Measurements from ENCODE around the gene BANF2. TPM values are rescaled to one million over a fixed set of nuclear protein-coding genes. Genes with fewer than 3 reads are reported as not detected.

Gene BANF2
- total RNA-seq, 2 donors from 2014 or later: not detected

DNA sequence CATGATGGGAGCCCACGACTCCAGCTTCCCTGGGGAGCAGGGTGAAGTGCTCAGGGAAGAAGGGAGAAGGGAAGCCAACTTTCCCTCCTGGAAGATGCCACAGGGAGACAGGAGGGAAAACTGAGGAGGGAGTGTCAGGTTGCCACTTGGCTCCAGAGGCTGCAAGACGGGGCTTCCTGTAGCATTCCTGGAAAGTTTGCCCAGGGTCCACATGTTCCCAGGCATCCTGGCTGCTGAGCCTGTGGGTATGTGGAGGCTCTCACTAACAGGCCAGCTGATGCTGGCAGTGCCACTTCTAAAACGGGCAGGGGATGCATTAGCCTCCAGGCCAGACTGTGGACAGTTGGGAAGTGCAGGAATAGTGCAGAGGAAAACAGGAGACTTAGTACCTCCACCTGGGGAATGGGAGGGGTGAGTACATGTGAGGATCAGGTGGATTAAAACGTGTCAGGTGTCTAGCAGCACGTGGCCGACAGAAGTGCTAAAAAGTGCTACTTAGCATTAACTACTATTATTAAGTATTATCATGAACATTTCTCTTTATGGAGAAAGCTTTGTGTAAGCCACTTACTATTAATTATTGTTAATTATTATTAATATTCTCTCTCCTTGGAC lies 33.2 kb downstream of the BANF2 start:
- H3K27ac Mint-ChIP-seq: no peak overlapping the region
- peaks cover 16% of the 10 kb centered on the region for H3K9me3 ChIP-seq (ENCODE audit: control insufficient read depth, low read length)
- H3K36me3 ChIP-seq (ENCODE audit: control insufficient read depth, insufficient read depth, low read length): no peaks in the 10 kb centered on the region
- peaks cover 4% of the 10 kb centered on the region for H3K27me3 ChIP-seq (ENCODE audit: control insufficient read depth, insufficient read depth, low read length, poor library complexity, severe bottlenecking)
- TF ChIP-seq CTCF (conservative IDR thresholded peaks at IDR 0.05): no peak
- no peaks in the 10 kb centered on the region for H3K4me1 ChIP-seq (ENCODE audit: control insufficient read depth, insufficient read depth, low read length)
- H3K27me3 Mint-ChIP-seq (ENCODE audit: insufficient read depth): peaks cover 3% of the 10 kb centered on the region
- no peak overlapping the region for H3K27ac ChIP-seq (ENCODE audit: low read depth, low read length)
- H3K36me3 Mint-ChIP-seq (ENCODE audit: low read depth): no peaks in the 10 kb centered on the region
- 87 to 90% methylated on average over 3 of the region's 6 CpGs for WGBS, 2 experiments (ENCODE audit: insufficient coverage in 1 of 2, insufficient read length in 1 of 2)
- H3K4me3 ChIP-seq (ENCODE audit: low read length): no peak overlapping the region
- no peak overlapping the region for H3K4me3 Mint-ChIP-seq
- H3K9ac ChIP-seq (ENCODE audit: extremely low read depth, low read length, poor library complexity, severe bottlenecking): no peak overlapping the region
- H3K4me1 Mint-ChIP-seq: no peaks in the 10 kb centered on the region
- peaks cover 24% of the 10 kb centered on the region for H3K9me3 Mint-ChIP-seq
- DNase-seq: no peak

DNA sequence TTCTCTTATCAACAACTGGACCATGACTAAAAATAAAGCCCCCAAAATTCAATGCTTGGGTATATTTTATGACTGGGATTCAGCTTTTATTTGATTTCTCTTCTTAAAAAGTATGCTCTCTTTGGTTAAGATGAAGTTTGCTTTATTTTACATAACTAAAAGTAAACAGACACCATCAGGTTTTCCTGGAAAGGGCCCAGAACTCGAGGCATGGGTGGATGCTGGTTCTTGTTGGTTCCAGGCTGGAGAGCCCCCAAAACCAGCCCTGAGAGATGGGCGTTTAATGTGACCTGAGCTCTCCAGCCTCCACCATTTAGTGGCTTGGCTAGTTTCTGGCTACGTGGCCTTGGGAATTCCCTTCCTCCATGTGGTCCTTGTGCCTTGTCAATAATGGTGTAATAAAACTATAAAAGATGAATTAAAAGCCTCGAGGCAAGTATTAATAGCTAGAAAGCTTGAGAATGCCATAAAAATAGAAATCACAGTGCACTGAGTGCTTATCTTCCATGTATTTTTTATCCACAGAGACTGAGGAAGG lies 34.1 kb downstream of the BANF2 start:
- no peaks in the 10 kb centered on the region for H3K4me1 Mint-ChIP-seq
- H3K27ac ChIP-seq (ENCODE audit: low read depth, low read length): no peak overlapping the region
- TF ChIP-seq CTCF (conservative IDR thresholded peaks at IDR 0.05): no peak

GRCh38 chr20:17734374-17734773 lies 34.6 kb downstream of the BANF2 start:
- Histone ChIP-seq H3K9ac (ENCODE audit: extremely low read depth, low read length, poor library complexity, severe bottlenecking) (no peak overlapping the region), H3K4me1 (ENCODE audit: control insufficient read depth, insufficient read depth, low read length) (no peaks in the 10 kb centered on the region), H3K9me3 (ENCODE audit: control insufficient read depth, low read length) (peaks cover 18% of the 10 kb centered on the region), H3K36me3 (ENCODE audit: control insufficient read depth, insufficient read depth, low read length) (no peaks in the 10 kb centered on the region), H3K27ac (ENCODE audit: low read depth, low read length) (no peak overlapping the region), H3K27me3 (ENCODE audit: control insufficient read depth, insufficient read depth, low read length, poor library complexity, severe bottlenecking) (no peaks in the 10 kb centered on the region), H3K4me3 (ENCODE audit: low read length) (no peak overlapping the region)
- Mint-ChIP-seq H3K27ac (no peak overlapping the region), H3K4me1 (no peaks in the 10 kb centered on the region), H3K36me3 (ENCODE audit: low read depth) (no peaks in the 10 kb centered on the region), H3K27me3 (ENCODE audit: insufficient read depth) (peaks cover 3% of the 10 kb centered on the region), H3K4me3 (no peak overlapping the region), H3K9me3 (peaks cover 34% of the 10 kb centered on the region)
- DNase-seq: no peak
- no peak for TF ChIP-seq CTCF (conservative IDR thresholded peaks at IDR 0.05)
- WGBS, 2 experiments (ENCODE audit: insufficient coverage in 1 of 2, insufficient read length in 1 of 2): 88 to 94% methylated on average over 1 to 5 of the region's 5 CpGs

More for the DNA sequence above, 34.1 kb downstream of the BANF2 start:
- Mint-ChIP-seq H3K36me3 (ENCODE audit: low read depth) (no peaks in the 10 kb centered on the region), H3K9me3 (peaks cover 29% of the 10 kb centered on the region), H3K27ac (no peak overlapping the region), H3K4me3 (no peak overlapping the region), H3K27me3 (ENCODE audit: insufficient read depth) (peaks cover 3% of the 10 kb centered on the region)
- H3K36me3 ChIP-seq (ENCODE audit: control insufficient read depth, insufficient read depth, low read length): no peaks in the 10 kb centered on the region
- no peaks in the 10 kb centered on the region for H3K4me1 ChIP-seq (ENCODE audit: control insufficient read depth, insufficient read depth, low read length)
- WGBS, 2 experiments (ENCODE audit: insufficient coverage in 1 of 2, insufficient read length in 1 of 2): 90 to 100% methylated on average over 1 to 4 of the region's 4 CpGs
- H3K9ac ChIP-seq (ENCODE audit: extremely low read depth, low read length, poor library complexity, severe bottlenecking): no peak overlapping the region
- H3K9me3 ChIP-seq (ENCODE audit: control insufficient read depth, low read length): peaks cover 18% of the 10 kb centered on the region
- no peak overlapping the region for H3K4me3 ChIP-seq (ENCODE audit: low read length)
- no peak for DNase-seq
- peaks cover 4% of the 10 kb centered on the region for H3K27me3 ChIP-seq (ENCODE audit: control insufficient read depth, insufficient read depth, low read length, poor library complexity, severe bottlenecking)

Data from endodermal cell (in vitro differentiated cells).